Panc1 (cell line): ENCODE data around the gene COLGALT1. TPM values are rescaled to one million over a fixed set of nuclear protein-coding genes. Genes with fewer than 3 reads are reported as not detected.

Experiments used
- ATAC-seq: fragments of 200-7000 bp; cut with Tn5 transposase; 2 replicates; pipeline ENCODE4 v1.9.1; 2020; ENCODE audit warnings: mild to moderate bottlenecking, moderate library complexity
- BruUV-seq: library from RNA; stranded (reverse); fragments of 400-500 nt; replicated peaks from 2 replicates; lab custom pipeline; 2021; lab: Mats Ljungman, UMichigan
- CTCF ChIA-PET: fragments of 300-600 bp; sonication (Branson Sonifier 250); formaldehyde crosslinking; loops from one replicate; lab custom pipeline; 2022; ENCODE audit warnings: antibody characterized with exemption; lab: Charles Lee
- POLR2A ChIA-PET: fragments of 300-600 bp; sonication (Branson Sonifier 250); formaldehyde crosslinking; loops from one replicate; lab custom pipeline; 2022; ENCODE audit warnings: antibody characterized with exemption; lab: Charles Lee
- DNase-seq: peaks from one replicate; pipeline ENCODE4 v3.0.0-alpha.2; 2010; ENCODE audit warnings: low read depth, low spot score
- H3K27ac ChIP-seq: 2 replicates; pipeline ENCODE4 v1.5.1; 2011; ENCODE audit warnings: mild to moderate bottlenecking, low read length, inconsistent platforms
- H3K27me3 ChIP-seq: fragments of 200-500 bp; sonication (Bioruptor generic); 2 replicates; pipeline ENCODE4 v1.6.0; 2014; ENCODE audit warnings: low read length, inconsistent platforms; ENCODE audit not compliant: control insufficient read depth, insufficient read depth
- H3K36me3 ChIP-seq: fragments of 200-500 bp; sonication (Bioruptor generic); 2 replicates; pipeline ENCODE4 v1.5.1; 2014; ENCODE audit warnings: inconsistent platforms, mild to moderate bottlenecking, low read length, moderate library complexity; ENCODE audit not compliant: control insufficient read depth, insufficient read depth
- H3K4me1 ChIP-seq: 2 replicates; pipeline ENCODE4 v1.5.1; 2011; ENCODE audit warnings: inconsistent platforms, mild to moderate bottlenecking, low read length, moderate library complexity; ENCODE audit not compliant: control insufficient read depth, insufficient read depth
- H3K4me3 ChIP-seq, 2 experiments: 2 replicates each; pipeline ENCODE4 v1.5.1; 2011 to 2012; ENCODE audit warnings: low read depth in 2 of 2, low read length in 2 of 2, mild to moderate bottlenecking in 2 of 2, inconsistent platforms in 1 of 2, moderate library complexity in 1 of 2
- H3K9me3 ChIP-seq: fragments of 200-500 bp; sonication (Bioruptor generic); 2 replicates; pipeline ENCODE4 v1.5.1; 2014; ENCODE audit warnings: low read depth, mild to moderate bottlenecking, inconsistent platforms, low read length, moderate library complexity; ENCODE audit not compliant: control insufficient read depth, insufficient read depth
- CTCF ChIP-seq: fragments of 450-650 bp; IDR thresholded peaks from 2 replicates; pipeline ENCODE4 v1.5.1; 2017; ENCODE audit warnings: mild to moderate bottlenecking
- POLR2AphosphoS5 ChIP-seq: IDR thresholded peaks from 2 replicates; pipeline ENCODE4 v1.6.1; 2012; ENCODE audit warnings: mild to moderate bottlenecking, low read depth, low read length, moderate library complexity
- REST ChIP-seq, 2 experiments: IDR thresholded peaks; 2 replicates each; pipeline ENCODE4 v1.6.1; 2011 to 2012; ENCODE audit warnings: low read depth in 2 of 2, control low read depth in 1 of 2, low read length in 1 of 2, mild to moderate bottlenecking in 1 of 2, moderate library complexity in 1 of 2; ENCODE audit not compliant: insufficient read depth in 1 of 2
- SIN3A ChIP-seq: IDR thresholded peaks from 2 replicates; pipeline ENCODE4 v1.6.1; 2012; ENCODE audit warnings: low read depth, mild to moderate bottlenecking, low read length, moderate library complexity, borderline replicate concordance; ENCODE audit not compliant: insufficient read depth
- TCF7L2 ChIP-seq: IDR thresholded peaks from 2 replicates; pipeline ENCODE4 v1.6.1; 2011; ENCODE audit warnings: mild to moderate bottlenecking, low read depth, low read length, inconsistent platforms
- in situ Hi-C: cut with HindIII; loops from 2 replicates; pipeline ENCODE4 v1.10.0; 2016; ENCODE audit warnings: low sequenced_read_pairs, low pct_unique_long_range_greater_than_20kb
- intact Hi-C: fragments of 100-400 bp; cut with micrococcal nuclease; formaldehyde crosslinking; loops from one replicate; pipeline ENCODE4 v1.10.0; 2022; ENCODE audit not compliant: unreplicated experiment
- total RNA-seq: library from RNA; stranded (reverse); gene quantifications from one replicate; pipeline ENCODE4 v1.2.1, GENCODE V29; 2021; ENCODE audit not compliant: unreplicated experiment

COLGALT1 gene
- total RNA-seq, 1 experiment from 2014 or later, result 97.2 TPM

DNA sequence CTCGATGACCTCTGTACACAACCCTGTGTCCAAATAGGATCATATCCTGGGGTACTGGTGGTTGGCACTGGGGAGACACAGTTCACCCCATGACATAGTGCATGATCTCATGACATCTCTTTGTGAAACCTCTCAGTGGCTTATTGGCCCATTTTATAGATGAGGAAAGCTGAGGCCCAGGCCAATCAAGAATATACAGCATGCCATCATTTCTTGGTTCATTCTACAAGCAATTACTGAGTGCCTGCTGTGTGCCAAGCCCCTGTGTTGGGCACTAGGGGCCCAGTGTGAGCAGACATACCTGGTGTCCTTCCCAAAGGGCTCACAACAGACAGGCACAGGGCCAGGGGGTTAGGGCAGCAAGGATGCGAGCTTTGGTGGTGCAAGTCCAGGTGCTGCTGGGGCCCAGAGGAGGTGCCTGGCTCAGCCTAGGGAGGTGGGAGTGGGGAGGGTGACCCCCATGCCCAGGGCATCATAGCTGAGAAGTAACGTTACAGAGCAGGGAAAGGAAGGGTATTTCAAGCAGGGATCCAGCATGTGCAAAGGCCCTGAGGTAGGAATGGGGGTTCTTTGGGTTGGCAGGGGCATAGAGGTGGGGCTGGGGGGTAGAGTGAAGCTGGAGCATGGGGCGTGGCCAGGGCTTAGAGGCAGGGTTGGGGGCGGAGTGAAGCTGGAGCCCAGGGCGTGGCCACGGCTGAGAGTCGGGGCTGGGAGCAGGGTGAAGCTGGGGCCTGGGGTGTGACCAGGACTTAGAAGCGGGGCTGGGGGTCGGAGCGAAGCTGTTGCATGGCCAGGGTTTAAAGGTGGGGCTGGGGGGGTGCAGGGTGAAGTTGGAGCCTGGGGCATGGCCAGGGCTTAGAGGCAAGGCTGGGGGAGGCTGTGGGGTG is 20.7 kb downstream of the COLGALT1 start:
- ChIA-PET CTCF (interaction anchor here (0.5 to 0.7 kb wide), 2 partner anchors 192 to 516 kb away, joined by 6 to 8 read pairs; no protein-coding TSS in a partner anchor), POLR2A (interaction anchor here (0.9 kb wide), 1 partner anchor 11 kb away, joined by 4 read pairs; no protein-coding TSS in a partner anchor)
- no peaks in the 10 kb centered on the region; the same call in 1 of the 2 replicates for H3K36me3 ChIP-seq
- no TSS peak for BruUV-seq
- H3K4me1 ChIP-seq, result no peaks in the 10 kb centered on the region
- no peaks in the 10 kb centered on the region for H3K27me3 ChIP-seq
- DNase-seq (no peak), ATAC-seq (peak; percentile 37)
- no peak overlapping the region for H3K4me3 ChIP-seq
- no peak overlapping the region for H3K27ac ChIP-seq
- intact Hi-C loops (no loop called here), in situ Hi-C loops (no loop called here)
- TF ChIP-seq SIN3A (no peak), CTCF (no peak), TCF7L2 (no peak), POLR2AphosphoS5 (no peak), REST (IDR thresholded peaks at IDR 0.05; ENCODE audit: insufficient read depth in 1 of 2, low read depth in 2 of 2, low read length in 1 of 2) (no peak)
- no peaks in the 10 kb centered on the region for H3K9me3 ChIP-seq

GRCh38 chr19:17576758-17577456 is 21.5 kb downstream of the COLGALT1 start:
- no peaks in the 10 kb centered on the region for H3K4me1 ChIP-seq
- BruUV-seq, result no TSS peak
- no peaks in the 10 kb centered on the region; the same call in 1 of the 2 replicates for H3K36me3 ChIP-seq
- ChIA-PET POLR2A (interaction anchor here (0.9 kb wide), 1 partner anchor 12 kb away, joined by 4 read pairs; no protein-coding TSS in a partner anchor), CTCF (interaction anchor here (0.5 kb wide), 1 partner anchor 191 kb away, joined by 6 read pairs; no protein-coding TSS in a partner anchor)
- in situ Hi-C loops, result no loop called here
- intact Hi-C loops, result no loop called here
- no peaks in the 10 kb centered on the region for H3K27me3 ChIP-seq
- H3K9me3 ChIP-seq, result no peaks in the 10 kb centered on the region
- peak; percentile 51 for ATAC-seq
- no peak overlapping the region for H3K4me3 ChIP-seq
- TF ChIP-seq REST (IDR thresholded peaks at IDR 0.05; ENCODE audit: insufficient read depth in 1 of 2, low read depth in 2 of 2, low read length in 1 of 2), result no peak
- TF ChIP-seq CTCF, result no peak
- TF ChIP-seq POLR2AphosphoS5, result no peak
- TF ChIP-seq TCF7L2, result no peak
- no peak for TF ChIP-seq SIN3A
- H3K27ac ChIP-seq, result no peak overlapping the region
- no peak for DNase-seq
